Pancreas (tissue), 10 donors: Measurements from ENCODE around the gene SLC28A3. TPM values are rescaled to one million over a fixed set of nuclear protein-coding genes. Genes with fewer than 3 reads are reported as not detected.

ENCODE experiments used
- ATAC-seq, 4 donors: fragments of 200-7000 bp; cut with Tn5 transposase; one replicate each; pipeline versions ENCODE4 v1.8.0 to v1.9.1; 2020; ENCODE audit warnings: mild to moderate bottlenecking in 4 of 4, moderate library complexity in 4 of 4
- DNase-seq, 6 donors: peaks; one replicate each; pipeline ENCODE4 v3.0.0-alpha.2; 2020
- FAIRE-seq: peaks from 2 replicates; lab custom pipeline; 2012; peaks lifted over from hg19 to GRCh38; lab: Jason Lieb, UNC
- H3K27ac ChIP-seq, 4 donors: fragments of 200-600 bp; sonication (generic); 1 replicate in 3 of 4; 2 replicates in 1 of 4; pipeline versions ENCODE4 v1.5.0 to v1.8.0; 2020
- H3K27me3 ChIP-seq, 4 donors: fragments of 200-600 bp; one replicate each; pipeline ENCODE4 v1.8.0; 2021
- H3K36me3 ChIP-seq, 3 donors: fragments of 200-600 bp; sonication (generic) in 1 of 3; one replicate each; pipeline versions ENCODE4 v1.5.0 to v1.8.0; 2020 to 2021
- H3K4me1 ChIP-seq, 3 donors: fragments of 200-600 bp; one replicate each; pipeline ENCODE4 v1.8.0; 2021
- H3K4me3 ChIP-seq, 4 donors: fragments of 200-600 bp; sonication (generic) in 2 of 4; one replicate each; pipeline versions ENCODE4 v1.5.0 to v1.8.0; 2020 to 2021
- H3K9me3 ChIP-seq, 4 donors: fragments of 200-600 bp; one replicate each; pipeline ENCODE4 v1.8.0; 2021
- WGBS, 2 donors: extraction: QIAGEN DNeasy Blood & Tissue Kit; methylation state at CpG; one replicate each; pipeline ENCODE4 v1.1.7; 2013; 5-methylcytosine and 5-hydroxymethylcytosine counted together
- intact Hi-C, 3 donors: fragments of 100-400 bp; cut with DNase I; formaldehyde crosslinking; loops; one replicate each; pipeline versions ENCODE4 v1.11.1 to v1.14.2; 2022
- polyA plus RNA-seq, 2 donors: library from polyadenylated mRNA; stranded (reverse); fragments of 200-250 nt; gene quantifications; one replicate each; pipeline ENCODE4 v1.2.3, GENCODE V29; 2013
- total RNA-seq, 6 donors: library from RNA; stranded (reverse); fragmentation: NEBNext Ultra II Directional in 4 of 6; extraction: Animal tissue kit (Norgen Biotek cat#: 25700) in 4 of 6; gene quantifications; one replicate each; pipeline versions ENCODE4 v1.2.1 to v1.2.4, GENCODE V29; 2021 to 2023
- TF ChIP-seq, protein P1 (sequence below), 4 donors: fragments of 200-600 bp; sonication (generic) in 3 of 4; IDR thresholded peaks; one replicate each; pipeline versions ENCODE4 v1.5.0 to v1.8.0; 2021; ENCODE audit warnings: antibody characterized with exemption in 4 of 4
- donor health status: healthy with polysubstance abuse.
- donor health status: DM: no; HTN: no; CAD: no; lungs with moderate emphysema.
- donor health status: DM: no; HTN: no; CAD: no.
- donor health status: control.
- donor health status: control.
- donor health status: Bipolar disorder and iron deficiency.
- donor health status: DM: yes; HTN: yes; CAD: no.
- donor health status: DM: no; HTN: no; CAD: no.
- donor health status: DM: no; HTN: no; CAD: no.
- donor health status: DM: yes; HTN: yes; CAD: no.

SLC28A3 gene
- total and polyA plus RNA-seq, 8 donors, result 5.7 to 17.2 (median 7.9) TPM

DNA sequence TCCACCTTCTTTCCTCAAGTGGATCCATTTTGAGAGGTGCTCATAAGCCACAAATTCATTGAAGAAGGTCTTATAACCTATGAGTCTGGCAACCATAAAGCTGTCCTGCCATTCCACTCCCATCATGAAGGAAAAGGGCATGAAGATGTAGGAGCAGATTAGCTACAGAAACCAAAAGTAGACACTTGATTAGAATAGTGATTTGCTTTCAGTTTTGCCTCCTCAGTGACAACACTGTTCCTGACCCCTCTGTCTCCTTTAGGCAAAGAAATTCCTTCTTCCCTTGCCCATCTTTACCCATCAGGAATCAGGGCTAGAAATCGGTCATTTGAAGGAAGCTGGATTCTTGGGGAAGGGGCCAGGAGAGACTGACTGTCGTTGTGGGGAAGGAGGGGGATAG is 55.2 kb downstream of the SLC28A3 start:
- 36 to 56% methylated on average over 2 of the region's 2 CpGs for WGBS, 2 donors
- H3K4me1 ChIP-seq, result no peaks in the 10 kb centered on the region
- DNase-seq (no peak), FAIRE-seq (no peak), ATAC-seq (no peak)
- H3K27ac ChIP-seq, result no peak overlapping the region
- no peaks in the 10 kb centered on the region for H3K27me3 ChIP-seq
- H3K4me3 ChIP-seq, result no peak overlapping the region
- TF ChIP-seq, protein P1, sequence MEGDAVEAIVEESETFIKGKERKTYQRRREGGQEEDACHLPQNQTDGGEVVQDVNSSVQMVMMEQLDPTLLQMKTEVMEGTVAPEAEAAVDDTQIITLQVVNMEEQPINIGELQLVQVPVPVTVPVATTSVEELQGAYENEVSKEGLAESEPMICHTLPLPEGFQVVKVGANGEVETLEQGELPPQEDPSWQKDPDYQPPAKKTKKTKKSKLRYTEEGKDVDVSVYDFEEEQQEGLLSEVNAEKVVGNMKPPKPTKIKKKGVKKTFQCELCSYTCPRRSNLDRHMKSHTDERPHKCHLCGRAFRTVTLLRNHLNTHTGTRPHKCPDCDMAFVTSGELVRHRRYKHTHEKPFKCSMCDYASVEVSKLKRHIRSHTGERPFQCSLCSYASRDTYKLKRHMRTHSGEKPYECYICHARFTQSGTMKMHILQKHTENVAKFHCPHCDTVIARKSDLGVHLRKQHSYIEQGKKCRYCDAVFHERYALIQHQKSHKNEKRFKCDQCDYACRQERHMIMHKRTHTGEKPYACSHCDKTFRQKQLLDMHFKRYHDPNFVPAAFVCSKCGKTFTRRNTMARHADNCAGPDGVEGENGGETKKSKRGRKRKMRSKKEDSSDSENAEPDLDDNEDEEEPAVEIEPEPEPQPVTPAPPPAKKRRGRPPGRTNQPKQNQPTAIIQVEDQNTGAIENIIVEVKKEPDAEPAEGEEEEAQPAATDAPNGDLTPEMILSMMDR (IDR thresholded peaks at IDR 0.05), result no peak
- peaks cover 0 to 7% (median 0%) of the 10 kb centered on the region in 3 donors for H3K36me3 ChIP-seq
- intact Hi-C loops, result no loop called here
- no peaks in the 10 kb centered on the region for H3K9me3 ChIP-seq

DNA sequence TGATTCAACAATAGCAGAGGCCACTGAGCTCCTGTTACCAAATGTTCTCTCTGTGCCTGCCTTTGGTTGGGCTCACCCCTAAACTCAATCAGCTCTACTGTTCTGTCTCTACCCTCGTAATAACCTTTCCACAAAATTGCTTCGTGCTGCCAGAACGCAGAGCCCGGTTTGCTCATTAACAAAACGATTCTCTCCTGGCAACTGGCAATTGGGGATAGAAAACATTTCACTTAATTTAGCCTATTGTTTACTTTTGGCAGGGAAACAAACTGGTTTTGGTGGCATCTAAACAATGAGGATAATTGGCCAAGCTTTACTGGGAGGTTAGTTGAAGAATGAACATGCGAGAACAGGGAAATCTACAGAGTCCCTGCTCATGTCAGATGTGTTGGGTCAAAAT is 56.6 kb downstream of the SLC28A3 start:
- no peaks in the 10 kb centered on the region for H3K4me1 ChIP-seq
- H3K27ac ChIP-seq, result no peak overlapping the region
- 35 to 40% methylated on average over 6 of the region's 6 CpGs for WGBS, 2 donors
- no peaks in the 10 kb centered on the region for H3K27me3 ChIP-seq
- intact Hi-C loops, result no loop called here
- TF ChIP-seq, protein P1 (IDR thresholded peaks at IDR 0.05), result no peak
- FAIRE-seq (no peak), ATAC-seq (peak in 1 of 4 donors; percentile 43), DNase-seq (no peak)
- no peaks in the 10 kb centered on the region for H3K36me3 ChIP-seq
- H3K4me3 ChIP-seq, result no peak overlapping the region
- no peaks in the 10 kb centered on the region for H3K9me3 ChIP-seq

DNA sequence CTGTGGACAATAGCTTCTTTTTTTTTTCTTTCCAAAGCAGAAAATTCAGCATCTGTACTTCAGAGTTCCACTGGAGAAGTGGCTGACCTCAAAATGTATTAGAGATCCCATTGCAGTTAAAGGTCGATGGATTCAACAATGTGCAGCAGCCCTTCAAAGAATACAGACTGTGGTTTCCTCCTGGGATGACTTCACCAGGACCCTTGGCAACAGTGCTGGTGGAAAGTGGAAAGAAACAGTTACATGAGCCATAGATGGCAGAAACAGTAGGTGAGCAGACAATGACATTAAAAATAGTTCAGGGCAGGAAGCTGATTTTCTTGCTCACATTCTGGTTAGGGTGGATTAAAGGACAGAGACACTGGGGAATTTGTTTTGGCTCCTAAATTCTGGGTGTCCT is 62.4 kb downstream of the SLC28A3 start:
- no peaks in the 10 kb centered on the region for H3K9me3 ChIP-seq
- H3K27me3 ChIP-seq, result no peaks in the 10 kb centered on the region
- no peaks in the 10 kb centered on the region for H3K36me3 ChIP-seq
- ATAC-seq (no peak), DNase-seq (no peak), FAIRE-seq (no peak)
- TF ChIP-seq, protein P1 (IDR thresholded peaks at IDR 0.05), result no peak
- intact Hi-C loops, result no loop called here
- WGBS, 2 donors, result 43 to 54% methylated on average over 1 of the region's 1 CpG
- H3K4me3 ChIP-seq, result no peak overlapping the region
- H3K27ac ChIP-seq, result no peak overlapping the region
- no peaks in the 10 kb centered on the region for H3K4me1 ChIP-seq

DNA sequence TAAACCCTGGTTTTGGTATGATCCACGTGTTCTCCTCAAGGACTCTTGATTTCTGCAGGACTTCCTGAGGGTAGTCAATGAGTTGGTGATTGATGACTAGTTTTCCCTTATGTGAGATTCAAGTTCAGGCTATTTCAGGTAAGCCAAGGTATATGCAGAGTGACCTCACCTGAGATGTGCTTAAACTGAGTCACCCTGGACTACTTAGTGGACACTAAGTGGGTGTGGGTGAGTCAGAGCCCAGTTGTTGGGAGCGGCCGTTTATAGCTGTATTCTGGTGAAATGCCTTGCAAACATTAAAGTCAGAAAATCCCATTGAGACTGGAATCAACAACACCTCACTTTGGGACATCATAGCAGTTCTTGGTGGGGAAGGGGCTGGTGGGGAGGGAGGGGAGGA is 62.9 kb downstream of the SLC28A3 start:
- TF ChIP-seq, protein P1 (IDR thresholded peaks at IDR 0.05), result no peak
- DNase-seq (no peak), FAIRE-seq (no peak), ATAC-seq (peak in 1 of 4 donors; percentile 41)
- Histone ChIP-seq H3K4me1 (no peaks in the 10 kb centered on the region), H3K27ac (no peak overlapping the region), H3K4me3 (no peak overlapping the region), H3K9me3 (no peaks in the 10 kb centered on the region), H3K36me3 (no peaks in the 10 kb centered on the region), H3K27me3 (no peaks in the 10 kb centered on the region)
- intact Hi-C loops, result no loop called here
- 67 to 74% methylated on average over 3 of the region's 3 CpGs for WGBS, 2 donors

DNA sequence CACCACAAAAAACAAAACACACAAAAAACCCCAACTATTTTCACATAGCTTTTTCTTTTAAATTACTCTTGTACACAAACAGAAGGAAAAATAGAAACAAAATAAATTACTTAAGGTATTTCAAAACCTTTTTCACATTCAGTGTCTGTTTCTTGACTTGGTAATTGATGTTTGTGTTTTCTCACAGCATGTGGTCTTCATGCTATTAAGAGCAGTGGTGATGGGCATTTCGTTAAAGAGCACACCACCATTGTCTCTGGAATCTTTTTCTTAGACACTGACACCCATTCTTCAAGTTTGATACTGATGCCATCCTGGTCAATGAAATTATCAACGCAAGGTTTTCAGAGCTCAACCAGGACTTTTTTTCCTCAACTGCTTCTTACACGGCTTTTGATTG is 63.8 kb downstream of the SLC28A3 start:
- no peak for FAIRE-seq
- no peak for ATAC-seq
- intact Hi-C loops, result no loop called here
- no peak for DNase-seq
- Histone ChIP-seq H3K4me1 (no peaks in the 10 kb centered on the region), H3K36me3 (no peaks in the 10 kb centered on the region), H3K27ac (no peak overlapping the region), H3K4me3 (no peak overlapping the region), H3K27me3 (no peaks in the 10 kb centered on the region), H3K9me3 (no peaks in the 10 kb centered on the region)
- TF ChIP-seq, protein P1 (IDR thresholded peaks at IDR 0.05), result no peak
- WGBS, 2 donors, result 77 to 78% methylated on average over 3 of the region's 3 CpGs
